Prostate gland (tissue), 2 donors: Measurements from ENCODE around the gene CEACAM3. TPM values are rescaled to one million over a fixed set of nuclear protein-coding genes. Genes with fewer than 3 reads are reported as not detected.
"Not testable (repeated sequence)": the region's sequence is repeated elsewhere in the genome, so short reads cannot be mapped to it uniquely, and the experiment has no call there.

Experiments used
- DNase-seq: peaks from one replicate; pipeline ENCODE4 v3.0.0-alpha.2; 2019; ENCODE audit warnings: low spot score
- H3K27ac ChIP-seq, 2 donors: fragments of 200-600 bp; sonication (generic); 2 replicates each; pipeline ENCODE4 v1.5.1; 2017 to 2019
- H3K27me3 ChIP-seq: fragments of 200-600 bp; sonication (generic); replicated peaks from 2 replicates; pipeline ENCODE4 v1.5.1; 2019; ENCODE audit not compliant: insufficient read depth
- H3K36me3 ChIP-seq, 2 donors: fragments of 200-600 bp; sonication (generic); 1 replicate in 1 of 2; 2 replicates in 1 of 2; pipeline versions ENCODE4 v1.5.1 to v1.8.1; 2017 to 2019
- H3K4me1 ChIP-seq: fragments of 200-600 bp; sonication (generic); replicated peaks from 2 replicates; pipeline ENCODE4 v1.5.1; 2019
- H3K4me3 ChIP-seq, 2 donors: fragments of 200-600 bp; sonication (generic); 2 replicates each; pipeline ENCODE4 v1.5.1; 2017 to 2019
- H3K9me3 ChIP-seq: fragments of 200-600 bp; sonication (generic); 2 replicates; pipeline ENCODE4 v1.5.1; 2017
- POLR2A ChIP-seq: fragments of 450-650 bp; IDR thresholded peaks from one replicate; pipeline ENCODE4 v1.6.1; 2016; ENCODE audit warnings: antibody characterized with exemption, mild to moderate bottlenecking
- POLR2AphosphoS5 ChIP-seq: sonication (generic); formaldehyde crosslinking; IDR thresholded peaks from one replicate; pipeline ENCODE4 v1.6.1; 2017; ENCODE audit warnings: antibody characterized with exemption
- WGBS: methylation state at CpG from one replicate; pipeline ENCODE4 v1.1.5; 2018; 5-methylcytosine and 5-hydroxymethylcytosine counted together
- intact Hi-C: fragments of 100-400 bp; cut with DNase I; formaldehyde crosslinking; loops from one replicate; pipeline ENCODE4 v1.14.2; 2022
- total RNA-seq, 2 donors: library from RNA; depleted of rRNA; stranded (reverse); fragments of >200 nt; gene quantifications; one replicate each; pipeline ENCODE4 v1.1.0, GENCODE V29; 2016
- TF ChIP-seq, protein P1 (sequence below), 4 experiments: fragments of 200-600 bp in 2 of 4; fragments of 450-650 bp in 2 of 4; sonication (generic) in 2 of 4; IDR thresholded peaks; 1 replicate in 3 of 4; 2 replicates in 1 of 4; pipeline ENCODE4 v1.5.1; 2016 to 2019; ENCODE audit warnings: antibody characterized with exemption in 4 of 4, mild to moderate bottlenecking in 2 of 4, moderate library complexity in 2 of 4

CEACAM3 gene
- total RNA-seq, 2 donors from 2014 or later, result 0.59 TPM; not detected in 1

DNA sequence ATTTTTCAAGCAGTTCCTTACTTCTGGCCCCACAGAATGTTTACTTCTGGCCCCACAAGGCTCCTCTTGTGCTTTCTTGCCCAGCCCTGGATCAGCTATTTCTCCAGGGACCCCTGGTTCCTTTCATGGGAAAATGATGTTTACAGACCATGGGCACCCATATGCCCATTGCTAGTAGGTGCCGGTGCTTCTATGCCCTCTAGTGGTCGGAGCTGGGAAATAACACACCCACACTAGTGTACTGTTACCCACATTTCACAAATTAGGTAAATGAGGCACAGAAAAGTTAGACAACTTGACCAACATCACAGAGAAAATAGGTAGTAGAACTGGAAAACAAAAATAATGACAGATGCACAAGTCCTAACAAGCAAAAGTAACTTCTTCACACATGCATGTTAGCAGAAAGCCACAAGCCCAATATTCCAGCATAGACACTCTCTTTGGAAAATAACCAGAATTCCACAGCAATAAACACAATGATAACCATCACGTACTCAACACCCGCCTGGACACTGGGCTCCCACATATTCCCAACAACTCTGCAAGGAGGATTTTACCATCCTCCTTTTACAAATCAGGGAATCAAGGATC is 42.4 kb upstream of the CEACAM3 start:
- WGBS, result 11% methylated on average over 4 of the region's 4 CpGs
- DNase-seq, result peak; percentile 50
- H3K27me3 ChIP-seq, result no peaks in the 10 kb centered on the region
- no peaks in the 10 kb centered on the region for H3K9me3 ChIP-seq
- no peaks in the 10 kb centered on the region for H3K36me3 ChIP-seq
- intact Hi-C loops, result no loop called here
- H3K4me3 ChIP-seq, result no peak overlapping the region
- H3K27ac ChIP-seq, result no peak overlapping the region
- no peaks in the 10 kb centered on the region for H3K4me1 ChIP-seq
- TF ChIP-seq POLR2AphosphoS5, result no peak
- TF ChIP-seq POLR2A, result no peak
- TF ChIP-seq, protein P1, sequence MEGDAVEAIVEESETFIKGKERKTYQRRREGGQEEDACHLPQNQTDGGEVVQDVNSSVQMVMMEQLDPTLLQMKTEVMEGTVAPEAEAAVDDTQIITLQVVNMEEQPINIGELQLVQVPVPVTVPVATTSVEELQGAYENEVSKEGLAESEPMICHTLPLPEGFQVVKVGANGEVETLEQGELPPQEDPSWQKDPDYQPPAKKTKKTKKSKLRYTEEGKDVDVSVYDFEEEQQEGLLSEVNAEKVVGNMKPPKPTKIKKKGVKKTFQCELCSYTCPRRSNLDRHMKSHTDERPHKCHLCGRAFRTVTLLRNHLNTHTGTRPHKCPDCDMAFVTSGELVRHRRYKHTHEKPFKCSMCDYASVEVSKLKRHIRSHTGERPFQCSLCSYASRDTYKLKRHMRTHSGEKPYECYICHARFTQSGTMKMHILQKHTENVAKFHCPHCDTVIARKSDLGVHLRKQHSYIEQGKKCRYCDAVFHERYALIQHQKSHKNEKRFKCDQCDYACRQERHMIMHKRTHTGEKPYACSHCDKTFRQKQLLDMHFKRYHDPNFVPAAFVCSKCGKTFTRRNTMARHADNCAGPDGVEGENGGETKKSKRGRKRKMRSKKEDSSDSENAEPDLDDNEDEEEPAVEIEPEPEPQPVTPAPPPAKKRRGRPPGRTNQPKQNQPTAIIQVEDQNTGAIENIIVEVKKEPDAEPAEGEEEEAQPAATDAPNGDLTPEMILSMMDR (IDR thresholded peaks at IDR 0.05), result peak in 3 of 4 experiments; percentile 39 to 68 (median 45)

DNA sequence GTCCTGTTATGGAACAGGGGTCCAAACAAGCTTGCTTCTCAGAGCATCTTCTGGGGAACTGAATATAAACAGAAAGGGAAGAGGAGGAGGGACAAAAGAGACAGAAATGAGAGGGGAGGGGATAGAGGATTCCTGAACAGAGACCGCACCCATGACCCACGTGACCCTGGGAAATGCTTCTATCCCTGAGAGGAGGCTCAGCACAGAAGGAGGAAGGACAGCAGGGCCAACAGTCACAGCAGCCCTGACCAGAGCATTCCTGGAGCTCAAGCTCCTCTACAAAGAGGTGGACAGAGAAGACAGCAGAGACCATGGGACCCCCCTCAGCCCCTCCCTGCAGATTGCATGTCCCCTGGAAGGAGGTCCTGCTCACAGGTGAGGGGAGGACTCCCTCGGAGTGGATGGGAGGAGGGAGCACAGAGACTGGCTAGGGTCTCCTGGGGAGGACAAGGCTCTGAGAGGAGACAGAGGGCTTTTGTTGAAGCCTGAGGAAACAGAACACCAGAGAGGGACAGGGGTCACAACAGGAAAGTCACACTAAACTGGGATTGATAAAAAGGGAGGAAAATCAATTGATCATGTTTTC is 41.0 kb upstream of the CEACAM3 start, which contains the start of gene CEACAM6:
TSS of gene CEACAM6 (plus strand) at position 203 of the 586 bp plus-strand sequence. CDS start at position 312, 109 bp downstream.
- 58% methylated on average over 3 of the region's 3 CpGs for WGBS
- TF ChIP-seq POLR2A (no peak), POLR2AphosphoS5 (no peak)
- TF ChIP-seq, protein P1 (IDR thresholded peaks at IDR 0.05), result no peak

DNA sequence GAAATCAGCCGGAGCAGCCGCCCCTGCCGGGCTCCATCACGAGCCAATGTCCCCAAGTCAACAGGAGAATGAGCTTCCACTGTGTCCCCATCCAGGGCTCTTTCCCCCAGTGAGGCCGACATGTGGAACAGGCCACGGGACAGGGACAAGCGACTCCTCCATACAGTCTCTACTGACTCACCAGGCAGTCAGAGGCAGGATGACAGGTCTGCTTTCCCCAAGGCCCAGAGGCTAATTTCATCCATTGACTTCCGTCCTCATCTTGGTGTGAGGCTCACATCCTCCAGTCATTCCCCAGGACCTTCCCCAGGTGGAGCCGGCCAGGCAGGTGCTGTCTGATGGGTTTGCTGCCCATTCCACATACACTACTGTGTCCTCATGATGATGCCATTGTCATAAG is 37.5 kb upstream of the CEACAM3 start:
- TF ChIP-seq, protein P1 (IDR thresholded peaks at IDR 0.05), result no peak
- TF ChIP-seq POLR2A, result no peak
- TF ChIP-seq POLR2AphosphoS5, result no peak
- WGBS, result 76% methylated on average over 9 of the region's 9 CpGs
- Histone ChIP-seq H3K9me3 (no peaks in the 10 kb centered on the region), H3K27ac (no peak overlapping the region), H3K36me3 (no peaks in the 10 kb centered on the region), H3K4me3 (no peak overlapping the region), H3K27me3 (no peaks in the 10 kb centered on the region), H3K4me1 (no peaks in the 10 kb centered on the region)
- no peak for DNase-seq
- intact Hi-C loops, result no loop called here

More for the DNA sequence above, 41.0 kb upstream of the CEACAM3 start, which contains the start of gene CEACAM6:
- no peak within 1 kb of the TSS for H3K27ac ChIP-seq
- H3K36me3 ChIP-seq, result no peaks in the 10 kb centered on the region
- no peak within 1 kb of the TSS for H3K4me3 ChIP-seq
- no peaks in the 10 kb centered on the region for H3K27me3 ChIP-seq
- intact Hi-C loops, result no loop called here
- H3K4me1 ChIP-seq, result no peaks in the 10 kb centered on the region
- no peak for DNase-seq
- H3K9me3 ChIP-seq, result no peaks in the 10 kb centered on the region

DNA sequence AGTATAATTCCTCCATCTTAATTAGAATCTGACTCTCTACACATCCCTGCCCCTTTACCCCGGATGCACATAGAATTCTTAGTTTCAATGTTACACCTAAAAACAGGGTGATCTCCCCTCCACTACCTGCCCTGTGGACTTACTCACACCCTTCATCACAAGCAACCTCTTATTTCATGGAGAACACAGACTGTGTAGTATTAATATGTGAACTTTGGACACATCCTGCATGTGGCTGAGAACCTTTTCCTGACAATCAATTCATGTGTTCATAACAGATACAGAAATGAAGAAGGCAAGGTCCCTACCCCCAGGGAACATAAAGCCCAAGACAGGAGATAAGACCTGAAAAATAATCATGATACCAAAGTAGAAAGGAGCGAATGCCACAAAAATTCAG is 29.3 kb upstream of the CEACAM3 start:
- TF ChIP-seq POLR2A (no peak), POLR2AphosphoS5 (no peak)
- TF ChIP-seq, protein P1 (IDR thresholded peaks at IDR 0.05), result no peak
- Histone ChIP-seq H3K36me3 (no peaks in the 10 kb centered on the region), H3K27me3 (peaks cover 2% of the 10 kb centered on the region), H3K4me3 (no peak overlapping the region), H3K9me3 (no peaks in the 10 kb centered on the region), H3K27ac (no peak overlapping the region), H3K4me1 (no peaks in the 10 kb centered on the region)
- intact Hi-C loops, result no loop called here
- no peak for DNase-seq
- 93% methylated on average over 2 of the region's 2 CpGs for WGBS

DNA sequence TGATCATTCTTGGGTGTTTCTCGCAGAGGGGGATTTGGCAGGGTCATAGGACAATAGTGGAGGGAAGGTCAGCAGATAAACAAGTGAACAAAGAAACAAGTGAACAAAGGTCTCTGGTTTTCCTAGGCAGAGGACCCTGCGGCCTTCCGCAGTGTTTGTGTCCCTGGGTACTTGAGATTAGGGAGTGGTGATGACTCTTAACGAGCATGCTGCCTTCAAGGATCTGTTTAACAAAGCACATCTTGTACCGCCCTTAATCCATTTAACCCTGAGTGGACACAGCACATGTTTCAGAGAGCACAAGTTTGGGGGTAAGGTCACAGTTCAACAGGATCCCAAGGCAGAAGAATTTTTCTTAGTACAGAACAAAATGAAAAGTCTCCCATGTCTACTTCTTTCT is 28.3 kb upstream of the CEACAM3 start:
- DNase-seq, H3K9me3 ChIP-seq, H3K27ac ChIP-seq, H3K4me1 ChIP-seq, H3K4me3 ChIP-seq, H3K36me3 ChIP-seq, intact Hi-C loops, H3K27me3 ChIP-seq: not testable (repeated sequence)
- 77% methylated on average over 5 of the region's 5 CpGs for WGBS
